Measurements from ENCODE around the gene LDHD.

DNA sequence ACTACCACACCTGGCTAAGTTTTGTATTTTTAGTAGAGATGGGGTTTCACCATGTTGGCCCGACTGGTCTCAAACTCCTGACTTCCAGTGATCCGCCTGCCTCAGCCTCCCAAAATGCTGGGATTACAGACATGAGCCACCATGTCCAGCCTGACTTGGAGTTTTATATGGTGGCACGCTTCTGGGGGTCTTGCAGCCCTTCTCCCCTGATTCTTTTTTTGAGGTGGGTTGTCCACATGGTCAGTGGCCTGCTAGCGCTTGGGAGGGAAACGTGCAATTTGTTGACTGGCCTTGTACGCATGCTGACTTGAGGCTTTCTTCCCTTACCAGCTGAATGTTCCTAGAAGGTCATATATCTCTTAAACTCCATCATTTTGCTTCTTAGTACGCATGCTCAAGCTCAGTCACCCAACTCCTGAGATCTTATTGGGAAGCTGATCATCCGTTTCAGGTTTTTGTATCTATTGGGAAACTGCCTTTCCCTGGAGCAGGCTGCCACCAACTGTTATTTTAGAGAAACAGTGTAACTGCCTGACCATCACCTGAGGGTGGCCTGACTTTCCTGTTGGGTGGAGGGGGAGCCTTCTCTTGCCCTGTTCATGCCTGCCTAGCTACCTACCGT is 13.7 kb upstream of the LDHD start:
- TF ChIP-seq POLR2A (IDR thresholded peaks at IDR 0.05; ENCODE audit: low read depth, low read length): no peak
- TF ChIP-seq, protein P1, sequence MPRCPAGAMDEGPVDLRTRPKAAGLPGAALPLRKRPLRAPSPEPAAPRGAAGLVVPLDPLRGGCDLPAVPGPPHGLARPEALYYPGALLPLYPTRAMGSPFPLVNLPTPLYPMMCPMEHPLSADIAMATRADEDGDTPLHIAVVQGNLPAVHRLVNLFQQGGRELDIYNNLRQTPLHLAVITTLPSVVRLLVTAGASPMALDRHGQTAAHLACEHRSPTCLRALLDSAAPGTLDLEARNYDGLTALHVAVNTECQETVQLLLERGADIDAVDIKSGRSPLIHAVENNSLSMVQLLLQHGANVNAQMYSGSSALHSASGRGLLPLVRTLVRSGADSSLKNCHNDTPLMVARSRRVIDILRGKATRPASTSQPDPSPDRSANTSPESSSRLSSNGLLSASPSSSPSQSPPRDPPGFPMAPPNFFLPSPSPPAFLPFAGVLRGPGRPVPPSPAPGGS (IDR thresholded peaks at IDR 0.05; ENCODE audit: borderline replicate concordance, insufficient read depth, low read depth, low read length, poor library complexity, severe bottlenecking): no peak
- no peak for TF ChIP-seq SIX5 (IDR thresholded peaks at IDR 0.05; ENCODE audit: low read depth, low read length, severe bottlenecking)
- TF ChIP-seq TBL1XR1 (IDR thresholded peaks at IDR 0.05; ENCODE audit: low read depth, low read length): no peak
- TF ChIP-seq SPI1 (IDR thresholded peaks at IDR 0.05; ENCODE audit: borderline replicate concordance, insufficient read depth, low read depth, low read length): no peak
- TF ChIP-seq ZZZ3 (IDR thresholded peaks at IDR 0.05; ENCODE audit: control insufficient read depth, insufficient read length, low read depth): no peak
- TF ChIP-seq, protein P2, sequence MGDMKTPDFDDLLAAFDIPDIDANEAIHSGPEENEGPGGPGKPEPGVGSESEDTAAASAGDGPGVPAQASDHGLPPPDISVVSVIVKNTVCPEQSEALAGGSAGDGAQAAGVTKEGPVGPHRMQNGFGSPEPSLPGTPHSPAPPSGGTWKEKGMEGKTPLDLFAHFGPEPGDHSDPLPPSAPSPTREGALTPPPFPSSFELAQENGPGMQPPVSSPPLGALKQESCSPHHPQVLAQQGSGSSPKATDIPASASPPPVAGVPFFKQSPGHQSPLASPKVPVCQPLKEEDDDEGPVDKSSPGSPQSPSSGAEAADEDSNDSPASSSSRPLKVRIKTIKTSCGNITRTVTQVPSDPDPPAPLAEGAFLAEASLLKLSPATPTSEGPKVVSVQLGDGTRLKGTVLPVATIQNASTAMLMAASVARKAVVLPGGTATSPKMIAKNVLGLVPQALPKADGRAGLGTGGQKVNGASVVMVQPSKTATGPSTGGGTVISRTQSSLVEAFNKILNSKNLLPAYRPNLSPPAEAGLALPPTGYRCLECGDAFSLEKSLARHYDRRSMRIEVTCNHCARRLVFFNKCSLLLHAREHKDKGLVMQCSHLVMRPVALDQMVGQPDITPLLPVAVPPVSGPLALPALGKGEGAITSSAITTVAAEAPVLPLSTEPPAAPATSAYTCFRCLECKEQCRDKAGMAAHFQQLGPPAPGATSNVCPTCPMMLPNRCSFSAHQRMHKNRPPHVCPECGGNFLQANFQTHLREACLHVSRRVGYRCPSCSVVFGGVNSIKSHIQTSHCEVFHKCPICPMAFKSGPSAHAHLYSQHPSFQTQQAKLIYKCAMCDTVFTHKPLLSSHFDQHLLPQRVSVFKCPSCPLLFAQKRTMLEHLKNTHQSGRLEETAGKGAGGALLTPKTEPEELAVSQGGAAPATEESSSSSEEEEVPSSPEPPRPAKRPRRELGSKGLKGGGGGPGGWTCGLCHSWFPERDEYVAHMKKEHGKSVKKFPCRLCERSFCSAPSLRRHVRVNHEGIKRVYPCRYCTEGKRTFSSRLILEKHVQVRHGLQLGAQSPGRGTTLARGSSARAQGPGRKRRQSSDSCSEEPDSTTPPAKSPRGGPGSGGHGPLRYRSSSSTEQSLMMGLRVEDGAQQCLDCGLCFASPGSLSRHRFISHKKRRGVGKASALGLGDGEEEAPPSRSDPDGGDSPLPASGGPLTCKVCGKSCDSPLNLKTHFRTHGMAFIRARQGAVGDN (IDR thresholded peaks at IDR 0.05): no peak
- TF ChIP-seq SIN3A (IDR thresholded peaks at IDR 0.05; ENCODE audit: low read depth, low read length): no peak
- TF ChIP-seq, protein P3, sequence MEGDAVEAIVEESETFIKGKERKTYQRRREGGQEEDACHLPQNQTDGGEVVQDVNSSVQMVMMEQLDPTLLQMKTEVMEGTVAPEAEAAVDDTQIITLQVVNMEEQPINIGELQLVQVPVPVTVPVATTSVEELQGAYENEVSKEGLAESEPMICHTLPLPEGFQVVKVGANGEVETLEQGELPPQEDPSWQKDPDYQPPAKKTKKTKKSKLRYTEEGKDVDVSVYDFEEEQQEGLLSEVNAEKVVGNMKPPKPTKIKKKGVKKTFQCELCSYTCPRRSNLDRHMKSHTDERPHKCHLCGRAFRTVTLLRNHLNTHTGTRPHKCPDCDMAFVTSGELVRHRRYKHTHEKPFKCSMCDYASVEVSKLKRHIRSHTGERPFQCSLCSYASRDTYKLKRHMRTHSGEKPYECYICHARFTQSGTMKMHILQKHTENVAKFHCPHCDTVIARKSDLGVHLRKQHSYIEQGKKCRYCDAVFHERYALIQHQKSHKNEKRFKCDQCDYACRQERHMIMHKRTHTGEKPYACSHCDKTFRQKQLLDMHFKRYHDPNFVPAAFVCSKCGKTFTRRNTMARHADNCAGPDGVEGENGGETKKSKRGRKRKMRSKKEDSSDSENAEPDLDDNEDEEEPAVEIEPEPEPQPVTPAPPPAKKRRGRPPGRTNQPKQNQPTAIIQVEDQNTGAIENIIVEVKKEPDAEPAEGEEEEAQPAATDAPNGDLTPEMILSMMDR (IDR thresholded peaks at IDR 0.05 in 2 of 3, conservative IDR thresholded peaks at IDR 0.05 in 1 of 3; ENCODE audit: control insufficient read depth in 2 of 3, extremely low read depth in 1 of 3, insufficient read depth in 1 of 3, low read depth in 3 of 3, low read length in 3 of 3): 0 out of 6 replicates have a peak, but pooled peaks of 1 of the 3 experiments have one; percentile 5
- TF ChIP-seq NRF1 (conservative IDR thresholded peaks at IDR 0.05; ENCODE audit: low read depth, low read length): no peak
- TF ChIP-seq NBN (IDR thresholded peaks at IDR 0.05): no peak
- TF ChIP-seq CHD2 (IDR thresholded peaks at IDR 0.05; ENCODE audit: borderline replicate concordance, low read depth, low read length): no peak
- no peak for TF ChIP-seq EGR1 (IDR thresholded peaks at IDR 0.05; ENCODE audit: borderline replicate concordance in 1 of 2, low read depth in 2 of 2, low read length in 2 of 2)
